Measurements from ENCODE around the gene GIGYF2. TPM values are rescaled to one million over a fixed set of nuclear protein-coding genes. Genes with fewer than 3 reads are reported as not detected.

Gene GIGYF2
- total and polyA plus RNA-seq, 8 donors = 17.4 to 50.9 (median 41.0) TPM

GRCh38 chr2:232773815-232774214 is 76.7 kb downstream of the GIGYF2 start:
- DNase-seq (no peak), FAIRE-seq (no peak), ATAC-seq (no peak)
- peaks cover 0 to 2% (median 0%) of the 10 kb centered on the region in 3 donors for H3K36me3 ChIP-seq
- 98 to 99% methylated on average over 9 of the region's 9 CpGs for WGBS, 2 donors
- TF ChIP-seq CTCF (IDR thresholded peaks at IDR 0.05) = no peak
- H3K4me1 ChIP-seq = peaks cover 8 to 12% (median 10%) of the 10 kb centered on the region in 3 donors
- no peak overlapping the region for H3K27ac ChIP-seq
- H3K4me3 ChIP-seq = no peak overlapping the region
- H3K9me3 ChIP-seq = no peaks in the 10 kb centered on the region
- no peaks in the 10 kb centered on the region for H3K27me3 ChIP-seq
- intact Hi-C loops (cut with DNase I) = no loop called here

GRCh38 chr2:232776435-232776834 is 79.3 kb downstream of the GIGYF2 start, which contains the start of gene KCNJ13:
KCNJ13 (minus strand) TSS chr2:232776565; CDS start chr2:232771362, 5,203 bp downstream.
- DNase-seq = no peak
- no peak for FAIRE-seq
- TF ChIP-seq CTCF (IDR thresholded peaks at IDR 0.05) = no peak
- H3K27ac ChIP-seq = peak within 1 kb of the TSS in 1 of 4 donors; percentile 21
- WGBS, 2 donors = 39 to 42% methylated on average over 1 of the region's 1 CpG
- no peak within 1 kb of the TSS for H3K4me3 ChIP-seq
- no peaks in the 10 kb centered on the region for H3K9me3 ChIP-seq
- no peaks in the 10 kb centered on the region for H3K36me3 ChIP-seq
- no peaks in the 10 kb centered on the region for H3K27me3 ChIP-seq
- H3K4me1 ChIP-seq = peaks cover 13 to 26% (median 25%) of the 10 kb centered on the region in 3 donors
- peak in 1 of 4 donors; percentile 30 for ATAC-seq
- intact Hi-C loops (cut with DNase I) = no loop called here

GRCh38 chr2:232777276-232777675 is 80.1 kb downstream of the GIGYF2 start:
- no peak for ATAC-seq
- 68 to 71% methylated on average over 5 of the region's 5 CpGs for WGBS, 2 donors

GRCh38 chr2:232779465-232779864 is 82.3 kb downstream of the GIGYF2 start:
- no peaks in the 10 kb centered on the region for H3K9me3 ChIP-seq
- peaks cover 15 to 33% (median 33%) of the 10 kb centered on the region in 3 donors for H3K4me1 ChIP-seq
- peak overlapping the region in 1 of 4 donors; percentile 36 for H3K27ac ChIP-seq
- 36 to 38% methylated on average over 3 of the region's 3 CpGs for WGBS, 2 donors
- no peak overlapping the region for H3K4me3 ChIP-seq
- DNase-seq (no peak), FAIRE-seq (no peak), ATAC-seq (peak in 1 of 4 donors; percentile 12)
- intact Hi-C loops (cut with DNase I) = no loop called here
- H3K27me3 ChIP-seq = no peaks in the 10 kb centered on the region
- H3K36me3 ChIP-seq = no peaks in the 10 kb centered on the region
- no peak for TF ChIP-seq CTCF (IDR thresholded peaks at IDR 0.05)

More at GRCh38 chr2:232777276-232777675, 80.1 kb downstream of the GIGYF2 start:
- Histone ChIP-seq H3K4me1 (peaks cover 15 to 33% (median 33%) of the 10 kb centered on the region in 3 donors), H3K27ac (no peak overlapping the region), H3K4me3 (no peak overlapping the region), H3K27me3 (no peaks in the 10 kb centered on the region), H3K9me3 (no peaks in the 10 kb centered on the region), H3K36me3 (no peaks in the 10 kb centered on the region)
- no peak for TF ChIP-seq CTCF (IDR thresholded peaks at IDR 0.05)
- no peak for DNase-seq
- intact Hi-C loops (cut with DNase I) = no loop called here
- FAIRE-seq = no peak

- WGBS, 2 donors = 11 to 14% methylated on average over 1 of the region's 1 CpG
- FAIRE-seq (peak; percentile 17), DNase-seq (peak in 3 of 6 donors; percentile 36 to 78 (median 42)), ATAC-seq (peak; percentile 71 to 82 (median 73))
- H3K4me1 ChIP-seq = peaks cover 15 to 33% (median 33%) of the 10 kb centered on the region in 3 donors
- H3K27ac ChIP-seq = peak overlapping the region in 1 of 4 donors; percentile 36
- H3K36me3 ChIP-seq = no peaks in the 10 kb centered on the region
- no peaks in the 10 kb centered on the region for H3K9me3 ChIP-seq
- TF ChIP-seq CTCF (IDR thresholded peaks at IDR 0.05) = no peak
- intact Hi-C loops (cut with DNase I) = no loop called here
- H3K4me3 ChIP-seq = no peak overlapping the region
- no peaks in the 10 kb centered on the region for H3K27me3 ChIP-seq
Measured at GRCh38 chr2:232779934-232780333, 82.8 kb downstream of the GIGYF2 start.

Measured in pancreas (tissue), 10 donors.